GM10847 (cell line): ENCODE data around the gene NOTO.

Experiments used
- POLR2A ChIP-seq: IDR thresholded peaks from 2 replicates; pipeline ENCODE4 v1.6.1; 2011; ENCODE audit not compliant: insufficient read length; ENCODE audit errors: extremely low read depth

Gene NOTO

GRCh38 chr2:73225513-73226360, 23.4 kb downstream of the NOTO start:
- no peak for TF ChIP-seq POLR2A

- TF ChIP-seq POLR2A = no peak
These were observed 24.7 kb downstream of the NOTO start for GRCh38 chr2:73227086-73227485.

GRCh38 chr2:73228631-73229030, 26.3 kb downstream of the NOTO start:
- no peak for TF ChIP-seq POLR2A

GRCh38 chr2:73232403-73233153, 30.2 kb downstream of the NOTO start:
- no peak for TF ChIP-seq POLR2A

- TF ChIP-seq POLR2A = peak; percentile 49
These were observed 31.0 kb downstream of the NOTO start, which contains the start of gene PRADC1 for GRCh38 chr2:73233154-73233931. Gene PRADC1, minus strand, starts transcription at chr2:73233239. Its CDS starts 79 bp downstream, at chr2:73233160.

GRCh38 chr2:73233932-73234832, 31.8 kb downstream of the NOTO start, which contains the start of gene CCT7:
Gene CCT7, plus strand, starts transcription at chr2:73234308. Its CDS starts 71 bp downstream, at chr2:73234379.
- TF ChIP-seq POLR2A = peak; percentile 93

GRCh38 chr2:73235315-73236028, 33.1 kb downstream of the NOTO start:
- no peak for TF ChIP-seq POLR2A

- TF ChIP-seq POLR2A = no peak
These were observed 34.8 kb downstream of the NOTO start for GRCh38 chr2:73237168-73237567.

- no peak for TF ChIP-seq POLR2A
These were observed 35.8 kb downstream of the NOTO start for GRCh38 chr2:73238149-73238548.

- TF ChIP-seq POLR2A = no peak
These were observed 36.6 kb downstream of the NOTO start for GRCh38 chr2:73238976-73239375.

- no peak for TF ChIP-seq POLR2A
These were observed 37.4 kb downstream of the NOTO start for GRCh38 chr2:73239776-73240175.

- TF ChIP-seq POLR2A = no peak
These were observed 41.7 kb downstream of the NOTO start for GRCh38 chr2:73243884-73244570.

- TF ChIP-seq POLR2A = no peak
These were observed 42.2 kb downstream of the NOTO start for GRCh38 chr2:73244580-73244979.
